Endodermal cell (in vitro differentiated cells): ENCODE results near the gene GPR39. TPM values are rescaled to one million over a fixed set of nuclear protein-coding genes. Genes with fewer than 3 reads are reported as not detected.

Experiments used
- DNase-seq: peaks from one replicate; pipeline ENCODE4 v3.0.0-alpha.2; 2017
- H3K27ac ChIP-seq: 2 replicates; pipeline ENCODE4 v1.5.1; 2013; ENCODE audit warnings: mild to moderate bottlenecking, low read depth, low read length, moderate library complexity
- H3K27me3 ChIP-seq: 2 replicates; pipeline ENCODE4 v1.6.1; 2013; ENCODE audit warnings: mild to moderate bottlenecking, low read length, moderate library complexity; ENCODE audit not compliant: insufficient read depth, control insufficient read depth, poor library complexity, severe bottlenecking
- H3K36me3 ChIP-seq: 2 replicates; pipeline ENCODE4 v1.7.0; 2013; ENCODE audit warnings: mild to moderate bottlenecking, low read length, moderate library complexity; ENCODE audit not compliant: control insufficient read depth, insufficient read depth
- H3K4me1 ChIP-seq: one replicate; pipeline ENCODE4 v1.7.0; 2013; ENCODE audit warnings: low read length; ENCODE audit not compliant: control insufficient read depth, insufficient read depth
- H3K4me3 ChIP-seq: 2 replicates; pipeline ENCODE4 v1.5.1; 2013; ENCODE audit warnings: mild to moderate bottlenecking, low read length, moderate library complexity
- H3K9ac ChIP-seq: 2 replicates; pipeline ENCODE4 v1.6.1; 2013; ENCODE audit warnings: mild to moderate bottlenecking, low read length, moderate library complexity; ENCODE audit not compliant: poor library complexity, severe bottlenecking; ENCODE audit errors: extremely low read depth
- H3K9me3 ChIP-seq: 2 replicates; pipeline ENCODE4 v1.6.1; 2013; ENCODE audit warnings: mild to moderate bottlenecking, low read length, moderate library complexity; ENCODE audit not compliant: control insufficient read depth
- H3K27ac Mint-ChIP-seq: 2 replicates; pipeline ENCODE4 v1.8.0; 2020; ENCODE audit warnings: mixed read lengths
- H3K27me3 Mint-ChIP-seq: 2 replicates; pipeline ENCODE4 v1.8.0; 2021; ENCODE audit warnings: mild to moderate bottlenecking, mixed read lengths; ENCODE audit not compliant: insufficient read depth
- H3K36me3 Mint-ChIP-seq: 2 replicates; pipeline ENCODE4 v1.8.0; 2020; ENCODE audit warnings: low read depth, mixed read lengths
- H3K4me1 Mint-ChIP-seq: 2 replicates; pipeline ENCODE4 v1.8.0; 2020; ENCODE audit warnings: mixed read lengths
- H3K4me3 Mint-ChIP-seq: 2 replicates; pipeline ENCODE4 v1.8.0; 2020; ENCODE audit warnings: mild to moderate bottlenecking, moderate library complexity, mixed read lengths
- H3K9me3 Mint-ChIP-seq: 2 replicates; pipeline ENCODE4 v1.8.0; 2020; ENCODE audit warnings: mild to moderate bottlenecking, mixed read lengths
- WGBS, 2 experiments: methylation state at CpG; one replicate each; pipeline versions ENCODE4 v1.1.5 to v1.1.7; 2013; ENCODE audit warnings: missing lambda C conversion rate in 2 of 2, mixed read lengths in 1 of 2; ENCODE audit not compliant: insufficient coverage in 1 of 2, insufficient read length in 1 of 2; 5-methylcytosine and 5-hydroxymethylcytosine counted together
- total RNA-seq, 2 donors: library from RNA; stranded (reverse); fragmentation: NEBNext Ultra II Directional in 1 of 2; extraction: Animal tissue kit (Norgen Biotek cat#: 25700) in 1 of 2; gene quantifications; 2 replicates in 1 of 2; 3 replicates in 1 of 2; pipeline ENCODE4 v1.2.1, GENCODE V29; 2021
- TF ChIP-seq, protein P1 (sequence below): fragments of 200-600 bp; sonication (generic); conservative IDR thresholded peaks from 2 replicates; pipeline ENCODE4 v1.5.0; 2021; ENCODE audit warnings: antibody characterized with exemption, mild to moderate bottlenecking

Gene GPR39
- total RNA-seq, 2 donors from 2014 or later, result 9.4 to 14.6 TPM

DNA sequence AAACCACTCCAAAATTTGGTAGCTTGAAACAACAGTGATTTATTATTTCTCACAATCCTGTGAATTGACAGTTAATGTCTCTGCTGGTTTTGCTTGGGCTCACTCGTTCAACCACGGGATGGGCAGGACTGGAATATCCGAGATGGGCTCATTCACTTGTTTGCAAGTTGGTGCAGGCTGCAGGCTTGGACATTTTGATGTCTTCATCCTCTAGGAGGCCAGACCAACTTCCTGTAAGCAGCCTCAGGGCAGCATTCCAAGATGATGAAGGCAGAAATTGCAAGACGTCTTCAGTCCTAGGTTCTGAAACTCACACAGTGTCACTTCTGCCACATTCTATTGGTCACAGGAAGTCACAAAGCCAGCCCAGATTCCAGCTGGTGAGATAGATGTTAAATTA lies 47.1 kb downstream of the GPR39 start:
- TF ChIP-seq, protein P1, sequence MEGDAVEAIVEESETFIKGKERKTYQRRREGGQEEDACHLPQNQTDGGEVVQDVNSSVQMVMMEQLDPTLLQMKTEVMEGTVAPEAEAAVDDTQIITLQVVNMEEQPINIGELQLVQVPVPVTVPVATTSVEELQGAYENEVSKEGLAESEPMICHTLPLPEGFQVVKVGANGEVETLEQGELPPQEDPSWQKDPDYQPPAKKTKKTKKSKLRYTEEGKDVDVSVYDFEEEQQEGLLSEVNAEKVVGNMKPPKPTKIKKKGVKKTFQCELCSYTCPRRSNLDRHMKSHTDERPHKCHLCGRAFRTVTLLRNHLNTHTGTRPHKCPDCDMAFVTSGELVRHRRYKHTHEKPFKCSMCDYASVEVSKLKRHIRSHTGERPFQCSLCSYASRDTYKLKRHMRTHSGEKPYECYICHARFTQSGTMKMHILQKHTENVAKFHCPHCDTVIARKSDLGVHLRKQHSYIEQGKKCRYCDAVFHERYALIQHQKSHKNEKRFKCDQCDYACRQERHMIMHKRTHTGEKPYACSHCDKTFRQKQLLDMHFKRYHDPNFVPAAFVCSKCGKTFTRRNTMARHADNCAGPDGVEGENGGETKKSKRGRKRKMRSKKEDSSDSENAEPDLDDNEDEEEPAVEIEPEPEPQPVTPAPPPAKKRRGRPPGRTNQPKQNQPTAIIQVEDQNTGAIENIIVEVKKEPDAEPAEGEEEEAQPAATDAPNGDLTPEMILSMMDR, result no peak
- Histone ChIP-seq H3K27ac (no peak overlapping the region), H3K4me1 (no peaks in the 10 kb centered on the region), H3K36me3 (peaks cover 16% of the 10 kb centered on the region), H3K9me3 (peaks cover 57% of the 10 kb centered on the region), H3K27me3 (no peaks in the 10 kb centered on the region), H3K9ac (no peak overlapping the region), H3K4me3 (no peak overlapping the region)
- H3K36me3 Mint-ChIP-seq, result peaks cover 40% of the 10 kb centered on the region
- H3K27me3 Mint-ChIP-seq, result no peaks in the 10 kb centered on the region
- no peaks in the 10 kb centered on the region for H3K4me1 Mint-ChIP-seq
- DNase-seq, result no peak
- WGBS, 2 experiments, result 89 to 94% methylated on average over 4 of the region's 4 CpGs
- H3K4me3 Mint-ChIP-seq, result no peak overlapping the region
- peaks cover 6% of the 10 kb centered on the region for H3K9me3 Mint-ChIP-seq
- no peak overlapping the region for H3K27ac Mint-ChIP-seq

DNA sequence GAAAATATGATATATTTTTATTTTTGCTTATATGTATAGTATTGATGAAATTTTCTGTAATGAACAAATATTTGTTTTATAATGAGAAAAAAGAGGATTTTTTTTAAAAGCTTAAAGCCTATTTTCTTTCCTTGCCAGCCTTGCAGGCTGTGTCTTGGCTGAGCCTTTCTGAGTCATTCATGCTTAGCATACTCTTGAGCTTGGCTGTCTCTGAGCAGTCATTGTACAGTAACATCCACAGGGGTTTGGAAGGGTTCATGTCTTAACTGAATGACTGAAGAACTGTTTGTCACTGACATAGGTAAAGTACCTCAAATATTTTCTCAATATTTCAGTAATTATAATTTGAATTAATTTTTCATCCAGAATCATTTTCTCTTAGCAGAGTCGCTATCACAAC lies 49.3 kb downstream of the GPR39 start:
- no peak for DNase-seq
- Histone ChIP-seq H3K4me3 (no peak overlapping the region), H3K9ac (no peak overlapping the region), H3K27ac (no peak overlapping the region), H3K36me3 (peaks cover 11% of the 10 kb centered on the region), H3K27me3 (no peaks in the 10 kb centered on the region), H3K9me3 (peaks cover 57% of the 10 kb centered on the region), H3K4me1 (no peaks in the 10 kb centered on the region)
- Mint-ChIP-seq H3K4me1 (no peaks in the 10 kb centered on the region), H3K27me3 (no peaks in the 10 kb centered on the region), H3K9me3 (peaks cover 6% of the 10 kb centered on the region), H3K4me3 (no peak overlapping the region), H3K36me3 (peaks cover 38% of the 10 kb centered on the region), H3K27ac (no peak overlapping the region)
- WGBS, 2 experiments, result 80% methylated on average over 1 of the region's 1 CpG; no CpG with 5 or more reads in 1 of the 2 experiments
- TF ChIP-seq, protein P1, result no peak

DNA sequence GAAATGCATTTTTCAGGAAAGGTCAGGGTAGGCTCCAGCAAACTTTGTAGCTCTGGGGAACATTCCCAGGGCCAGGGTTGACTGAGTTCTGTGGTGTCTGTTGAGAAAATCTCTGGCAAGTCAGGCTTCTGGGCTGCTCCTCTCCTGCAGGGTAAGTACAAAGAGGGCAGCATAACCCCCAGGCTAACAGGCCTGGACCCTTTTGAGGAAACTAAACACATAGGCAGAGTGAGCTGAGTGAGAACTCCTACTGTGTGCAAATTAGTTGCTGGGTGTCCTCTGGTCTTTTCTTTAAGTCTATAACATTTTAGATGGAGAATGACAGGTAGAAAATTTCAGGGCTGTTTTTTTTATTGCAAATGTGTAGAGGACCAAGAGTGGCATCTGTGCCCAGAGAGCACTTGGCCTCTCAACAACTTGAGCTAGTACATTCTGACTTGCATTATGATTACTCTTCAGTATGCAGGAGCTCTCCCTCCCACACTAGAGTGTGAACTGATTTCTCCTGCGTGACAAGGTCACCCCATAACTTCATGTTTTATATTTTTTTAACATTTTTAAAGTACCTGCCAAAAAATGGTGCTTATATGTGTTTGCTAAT lies 49.9 kb downstream of the GPR39 start:
- no peak overlapping the region for H3K27ac Mint-ChIP-seq
- 100% methylated on average over 1 of the region's 1 CpG; no CpG with 5 or more reads in 1 of the 2 experiments for WGBS, 2 experiments
- no peak overlapping the region for H3K27ac ChIP-seq
- peaks cover 11% of the 10 kb centered on the region for H3K36me3 ChIP-seq
- peak overlapping the region; percentile 38 for H3K4me3 ChIP-seq
- H3K9ac ChIP-seq, result no peak overlapping the region
- no peaks in the 10 kb centered on the region for H3K27me3 Mint-ChIP-seq
- peaks cover 6% of the 10 kb centered on the region for H3K9me3 Mint-ChIP-seq
- no peak overlapping the region for H3K4me3 Mint-ChIP-seq
- no peaks in the 10 kb centered on the region for H3K27me3 ChIP-seq
- H3K9me3 ChIP-seq, result peaks cover 56% of the 10 kb centered on the region
- H3K4me1 ChIP-seq, result no peaks in the 10 kb centered on the region
- peaks cover 38% of the 10 kb centered on the region for H3K36me3 Mint-ChIP-seq
- no peaks in the 10 kb centered on the region for H3K4me1 Mint-ChIP-seq
- DNase-seq, result no peak
- TF ChIP-seq, protein P1, result no peak
